GM19193 (cell line): ENCODE data around the gene RBM5.

Experiments used
- POLR2A ChIP-seq: IDR thresholded peaks from 4 replicates; pipeline ENCODE4 v1.6.1; 2011; ENCODE audit not compliant: insufficient read depth, insufficient read length; ENCODE audit errors: extremely low read depth

RBM5 gene

GRCh38 chr3:50112462-50112861 is 23.7 kb downstream of the RBM5 start:
- no peak for TF ChIP-seq POLR2A

GRCh38 chr3:50117120-50117519 is 28.4 kb downstream of the RBM5 start:
- TF ChIP-seq POLR2A, result no peak

- TF ChIP-seq POLR2A, result no peak
These were observed 29.5 kb downstream of the RBM5 start for GRCh38 chr3:50118237-50118636.

- TF ChIP-seq POLR2A, result no peak
These were observed 31.1 kb downstream of the RBM5 start for GRCh38 chr3:50119786-50120185.

- no peak for TF ChIP-seq POLR2A
These were observed 31.8 kb downstream of the RBM5 start for GRCh38 chr3:50120364-50121071.

GRCh38 chr3:50121072-50122032 is 32.6 kb downstream of the RBM5 start:
- peak; percentile 48 for TF ChIP-seq POLR2A

- TF ChIP-seq POLR2A, result no peak
These were observed 33.4 kb downstream of the RBM5 start for GRCh38 chr3:50122071-50122470.

GRCh38 chr3:50122661-50123391 is 34.1 kb downstream of the RBM5 start:
- no peak for TF ChIP-seq POLR2A

GRCh38 chr3:50123394-50124051 is 34.8 kb downstream of the RBM5 start:
- no peak for TF ChIP-seq POLR2A

GRCh38 chr3:50124052-50124799 is 35.5 kb downstream of the RBM5 start:
- no peak for TF ChIP-seq POLR2A

- no peak for TF ChIP-seq POLR2A
These were observed 36.1 kb downstream of the RBM5 start for GRCh38 chr3:50124800-50125178.

GRCh38 chr3:50125541-50126286 is 37.0 kb downstream of the RBM5 start:
- TF ChIP-seq POLR2A, result no peak
